GM10266 (cell line): ENCODE data around the gene WDR27.

Experiments
- DNase-seq: peaks from one replicate; pipeline ENCODE4 v3.0.0; 2012; ENCODE audit errors: extremely low spot score
- CTCF ChIP-seq: IDR thresholded peaks from 2 replicates; pipeline ENCODE4 v1.5.1; 2012; ENCODE audit warnings: mild to moderate bottlenecking, low read depth; ENCODE audit not compliant: control insufficient read depth, insufficient read depth; ENCODE audit errors: missing control alignments

Gene WDR27

GRCh38 chr6:169416249-169416648 lies 285.6 kb downstream of the WDR27 start:
- DNase-seq = no peak
- no peak for TF ChIP-seq CTCF

GRCh38 chr6:169415179-169415578 lies 286.6 kb downstream of the WDR27 start:
- TF ChIP-seq CTCF = no peak
- DNase-seq = no peak

GRCh38 chr6:169411722-169412121 lies 290.1 kb downstream of the WDR27 start:
- TF ChIP-seq CTCF = no peak
- no peak for DNase-seq

- DNase-seq = no peak
- no peak for TF ChIP-seq CTCF
Observed at GRCh38 chr6:169411296-169411695, 290.5 kb downstream of the WDR27 start.

- no peak for DNase-seq
- TF ChIP-seq CTCF = no peak
Observed at GRCh38 chr6:169409742-169410312, 292.0 kb downstream of the WDR27 start.

GRCh38 chr6:169407325-169407724 lies 294.5 kb downstream of the WDR27 start:
- TF ChIP-seq CTCF = no peak
- no peak for DNase-seq
